Upper lobe of left lung (tissue), 6 donors: Measurements from ENCODE around the gene GRIK4. TPM values are rescaled to one million over a fixed set of nuclear protein-coding genes. Genes with fewer than 3 reads are reported as not detected.

Source experiments
- ATAC-seq, 2 donors: fragments of 200-7000 bp; cut with Tn5 transposase; one replicate each; pipeline ENCODE4 v1.9.1; 2022; ENCODE audit warnings: mild to moderate bottlenecking in 2 of 2, moderate library complexity in 2 of 2; ENCODE audit not compliant: low FRiP score in 2 of 2
- DNase-seq, 2 donors: peaks; one replicate each; pipeline ENCODE4 v3.0.0-alpha.2; 2019 to 2020
- H3K27ac ChIP-seq, 4 donors: fragments of 200-600 bp; sonication (generic); one replicate each; pipeline ENCODE4 v1.5.1; 2016 to 2019
- H3K27me3 ChIP-seq, 4 donors: fragments of 200-600 bp; sonication (generic); one replicate each; pipeline ENCODE4 v1.5.1; 2017 to 2019
- H3K36me3 ChIP-seq, 4 donors: fragments of 200-600 bp; sonication (generic); one replicate each; pipeline ENCODE4 v1.5.1; 2016 to 2019
- H3K4me1 ChIP-seq, 4 donors: fragments of 200-600 bp; sonication (generic); one replicate each; pipeline ENCODE4 v1.5.1; 2018 to 2019
- H3K4me3 ChIP-seq, 4 donors: fragments of 200-600 bp; sonication (generic); one replicate each; pipeline ENCODE4 v1.5.1; 2017 to 2019; ENCODE audit warnings: mild to moderate bottlenecking in 2 of 4, moderate library complexity in 1 of 4
- H3K9me3 ChIP-seq, 4 donors: fragments of 200-600 bp; sonication (generic); one replicate each; pipeline ENCODE4 v1.5.1; 2018 to 2019
- CTCF ChIP-seq, 6 experiments: fragments of 450-650 bp in 4 of 6; fragments of 200-600 bp in 2 of 6; sonication (generic) in 2 of 6; IDR thresholded peaks; one replicate each; pipeline ENCODE4 v1.5.1; 2016 to 2019; ENCODE audit warnings: antibody characterized with exemption in 6 of 6
- EP300 ChIP-seq, 4 donors: sonication (generic); formaldehyde crosslinking; IDR thresholded peaks; one replicate each; pipeline ENCODE4 v1.5.1; 2017; ENCODE audit warnings: antibody characterized with exemption in 4 of 4, control low read depth in 2 of 4
- POLR2A ChIP-seq, 4 donors: fragments of 450-650 bp; IDR thresholded peaks; one replicate each; pipeline ENCODE4 v1.5.1; 2016 to 2017; ENCODE audit warnings: antibody characterized with exemption in 4 of 4, mild to moderate bottlenecking in 2 of 4
- POLR2AphosphoS5 ChIP-seq, 2 donors: sonication (generic); formaldehyde crosslinking; IDR thresholded peaks; one replicate each; pipeline ENCODE4 v1.5.1; 2017; ENCODE audit warnings: antibody characterized with exemption in 2 of 2
- WGBS, 2 donors: methylation state at CpG; one replicate each; pipeline ENCODE4 v1.1.5; 2017 to 2018; 5-methylcytosine and 5-hydroxymethylcytosine counted together
- total RNA-seq, 6 donors: library from RNA; depleted of rRNA in 4 of 6; stranded (reverse); fragments of >200 nt in 4 of 6; gene quantifications; one replicate each; pipeline versions ENCODE4 v1.1.0 to v1.2.1, GENCODE V29; 2016 to 2021
- donor health status: DM: no; HTN: no; CAD: no; lungs with moderate emphysema.
- donor health status: DM: no; HTN: yes; CAD: no; lungs with severe emphysema.

Gene GRIK4
- total RNA-seq, 6 donors from 2014 or later = 0.30 to 8.4 (median 0.78) TPM

- TF ChIP-seq POLR2A (IDR thresholded peaks at IDR 0.05) (no peak), EP300 (IDR thresholded peaks at IDR 0.05) (no peak), POLR2AphosphoS5 (IDR thresholded peaks at IDR 0.05) (no peak), CTCF (IDR thresholded peaks at IDR 0.05) (no peak)
- Histone ChIP-seq H3K4me3 (no peak overlapping the region), H3K27ac (no peak overlapping the region), H3K27me3 (no peaks in the 10 kb centered on the region), H3K9me3 (no peaks in the 10 kb centered on the region), H3K36me3 (no peaks in the 10 kb centered on the region), H3K4me1 (peaks cover 5 to 32% (median 14%) of the 10 kb centered on the region in 4 donors)
- DNase-seq = no peak
- WGBS, 2 donors = 71 to 84% methylated on average over 3 of the region's 3 CpGs
- ATAC-seq = no peak
These were observed 524.2 kb downstream of the GRIK4 start for GRCh38 chr11:121035780-121036179.

- no peaks in the 10 kb centered on the region for H3K36me3 ChIP-seq
- H3K9me3 ChIP-seq = no peaks in the 10 kb centered on the region
- DNase-seq = no peak
- peaks cover 5 to 34% (median 16%) of the 10 kb centered on the region in 4 donors for H3K4me1 ChIP-seq
- WGBS, 2 donors = 78 to 89% methylated on average over 1 of the region's 1 CpG
- H3K4me3 ChIP-seq = no peak overlapping the region
- no peak overlapping the region for H3K27ac ChIP-seq
- no peak for TF ChIP-seq EP300 (IDR thresholded peaks at IDR 0.05)
- TF ChIP-seq POLR2AphosphoS5 (IDR thresholded peaks at IDR 0.05) = no peak
- no peak for TF ChIP-seq POLR2A (IDR thresholded peaks at IDR 0.05)
- TF ChIP-seq CTCF (IDR thresholded peaks at IDR 0.05) = no peak
- no peaks in the 10 kb centered on the region for H3K27me3 ChIP-seq
- ATAC-seq = no peak
These were observed 525.5 kb downstream of the GRIK4 start for GRCh38 chr11:121037016-121037415.

Other genes starting within 250 kb of the GRIK4 start
- 1 to 10 TPM; 1.2 to 5.4 (median 3.1) TPM for gene TLCD5, start 186.4 kb upstream of the GRIK4 start, total RNA-seq
- 100 to 1,000 TPM in 4 of 6 donors, 10 to 100 TPM in 2; 90.1 to 170 (median 106) TPM for gene ARHGEF12, start 175.3 kb upstream of the GRIK4 start, total RNA-seq